ENCODE measurements around the gene ULK4.
"Not testable (repeated sequence)": the region's sequence is repeated elsewhere in the genome, so short reads cannot be mapped to it uniquely, and the experiment has no call there.

The ULK4 gene

GRCh38 chr3:41700155-41700554 lies 261.7 kb downstream of the ULK4 start:
- TF ChIP-seq, protein P1, sequence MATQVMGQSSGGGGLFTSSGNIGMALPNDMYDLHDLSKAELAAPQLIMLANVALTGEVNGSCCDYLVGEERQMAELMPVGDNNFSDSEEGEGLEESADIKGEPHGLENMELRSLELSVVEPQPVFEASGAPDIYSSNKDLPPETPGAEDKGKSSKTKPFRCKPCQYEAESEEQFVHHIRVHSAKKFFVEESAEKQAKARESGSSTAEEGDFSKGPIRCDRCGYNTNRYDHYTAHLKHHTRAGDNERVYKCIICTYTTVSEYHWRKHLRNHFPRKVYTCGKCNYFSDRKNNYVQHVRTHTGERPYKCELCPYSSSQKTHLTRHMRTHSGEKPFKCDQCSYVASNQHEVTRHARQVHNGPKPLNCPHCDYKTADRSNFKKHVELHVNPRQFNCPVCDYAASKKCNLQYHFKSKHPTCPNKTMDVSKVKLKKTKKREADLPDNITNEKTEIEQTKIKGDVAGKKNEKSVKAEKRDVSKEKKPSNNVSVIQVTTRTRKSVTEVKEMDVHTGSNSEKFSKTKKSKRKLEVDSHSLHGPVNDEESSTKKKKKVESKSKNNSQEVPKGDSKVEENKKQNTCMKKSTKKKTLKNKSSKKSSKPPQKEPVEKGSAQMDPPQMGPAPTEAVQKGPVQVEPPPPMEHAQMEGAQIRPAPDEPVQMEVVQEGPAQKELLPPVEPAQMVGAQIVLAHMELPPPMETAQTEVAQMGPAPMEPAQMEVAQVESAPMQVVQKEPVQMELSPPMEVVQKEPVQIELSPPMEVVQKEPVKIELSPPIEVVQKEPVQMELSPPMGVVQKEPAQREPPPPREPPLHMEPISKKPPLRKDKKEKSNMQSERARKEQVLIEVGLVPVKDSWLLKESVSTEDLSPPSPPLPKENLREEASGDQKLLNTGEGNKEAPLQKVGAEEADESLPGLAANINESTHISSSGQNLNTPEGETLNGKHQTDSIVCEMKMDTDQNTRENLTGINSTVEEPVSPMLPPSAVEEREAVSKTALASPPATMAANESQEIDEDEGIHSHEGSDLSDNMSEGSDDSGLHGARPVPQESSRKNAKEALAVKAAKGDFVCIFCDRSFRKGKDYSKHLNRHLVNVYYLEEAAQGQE (IDR thresholded peaks at IDR 0.05; ENCODE audit: insufficient replicate concordance, low read depth): no peak
- no peak for TF ChIP-seq GABPA (IDR thresholded peaks at IDR 0.05; ENCODE audit: low read depth)
- no peak for TF ChIP-seq SPI1 (IDR thresholded peaks at IDR 0.05; ENCODE audit: borderline replicate concordance, low read depth)
- TF ChIP-seq POLR2AphosphoS5 (IDR thresholded peaks at IDR 0.05; ENCODE audit: low read depth): no peak
- TF ChIP-seq, protein P2, sequence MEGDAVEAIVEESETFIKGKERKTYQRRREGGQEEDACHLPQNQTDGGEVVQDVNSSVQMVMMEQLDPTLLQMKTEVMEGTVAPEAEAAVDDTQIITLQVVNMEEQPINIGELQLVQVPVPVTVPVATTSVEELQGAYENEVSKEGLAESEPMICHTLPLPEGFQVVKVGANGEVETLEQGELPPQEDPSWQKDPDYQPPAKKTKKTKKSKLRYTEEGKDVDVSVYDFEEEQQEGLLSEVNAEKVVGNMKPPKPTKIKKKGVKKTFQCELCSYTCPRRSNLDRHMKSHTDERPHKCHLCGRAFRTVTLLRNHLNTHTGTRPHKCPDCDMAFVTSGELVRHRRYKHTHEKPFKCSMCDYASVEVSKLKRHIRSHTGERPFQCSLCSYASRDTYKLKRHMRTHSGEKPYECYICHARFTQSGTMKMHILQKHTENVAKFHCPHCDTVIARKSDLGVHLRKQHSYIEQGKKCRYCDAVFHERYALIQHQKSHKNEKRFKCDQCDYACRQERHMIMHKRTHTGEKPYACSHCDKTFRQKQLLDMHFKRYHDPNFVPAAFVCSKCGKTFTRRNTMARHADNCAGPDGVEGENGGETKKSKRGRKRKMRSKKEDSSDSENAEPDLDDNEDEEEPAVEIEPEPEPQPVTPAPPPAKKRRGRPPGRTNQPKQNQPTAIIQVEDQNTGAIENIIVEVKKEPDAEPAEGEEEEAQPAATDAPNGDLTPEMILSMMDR (IDR thresholded peaks at IDR 0.05; ENCODE audit: insufficient read depth, low read length): no peak
- no peak overlapping the region for H3K4me3 ChIP-seq (replicated peaks; ENCODE audit: insufficient read depth, low read length)
- DNase-seq (ENCODE audit: low read depth in 1 of 2, low spot score in 1 of 2): no peak
- H3K27me3 ChIP-seq (ENCODE audit: insufficient read depth, poor library complexity, severe bottlenecking): no peaks in the 10 kb centered on the region
- H3K27ac ChIP-seq (replicated peaks): no peak overlapping the region

DNA sequence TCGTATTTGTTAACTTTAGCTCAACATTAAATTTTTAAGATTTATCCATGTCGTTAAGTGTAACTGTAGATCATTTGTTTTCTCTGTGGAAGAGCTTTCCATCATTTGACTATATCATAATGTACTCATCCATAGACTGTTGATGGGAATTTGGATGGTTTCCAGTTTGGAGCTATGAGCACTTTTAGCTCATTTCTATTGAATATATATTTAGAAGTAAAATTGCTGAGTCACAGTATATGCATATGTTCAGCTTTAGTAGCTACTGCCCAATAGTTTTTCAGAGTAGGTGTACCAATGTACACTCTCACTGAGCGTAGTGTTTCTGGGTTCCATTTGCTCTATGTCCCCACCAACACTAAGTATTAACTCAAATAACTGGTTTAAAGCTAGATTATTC lies 263.0 kb downstream of the ULK4 start:
- Histone ChIP-seq H3K27ac (replicated peaks) (no peak overlapping the region), H3K27me3 (ENCODE audit: insufficient read depth, poor library complexity, severe bottlenecking) (no peaks in the 10 kb centered on the region), H3K4me3 (replicated peaks; ENCODE audit: insufficient read depth, low read length) (no peak overlapping the region)
- DNase-seq (ENCODE audit: low read depth in 1 of 2, low spot score in 1 of 2): no peak
- no peak for TF ChIP-seq GABPA (IDR thresholded peaks at IDR 0.05; ENCODE audit: low read depth)
- TF ChIP-seq POLR2AphosphoS5 (IDR thresholded peaks at IDR 0.05; ENCODE audit: low read depth): no peak
- TF ChIP-seq, protein P2 (IDR thresholded peaks at IDR 0.05; ENCODE audit: insufficient read depth, low read length): no peak
- no peak for TF ChIP-seq SPI1 (IDR thresholded peaks at IDR 0.05; ENCODE audit: borderline replicate concordance, low read depth)
- TF ChIP-seq, protein P1 (IDR thresholded peaks at IDR 0.05; ENCODE audit: insufficient replicate concordance, low read depth): no peak

GRCh38 chr3:41697702-41698101 lies 264.2 kb downstream of the ULK4 start:
- no peak overlapping the region for H3K4me3 ChIP-seq (replicated peaks; ENCODE audit: insufficient read depth, low read length)
- TF ChIP-seq SPI1 (IDR thresholded peaks at IDR 0.05; ENCODE audit: borderline replicate concordance, low read depth): no peak
- TF ChIP-seq POLR2AphosphoS5 (IDR thresholded peaks at IDR 0.05; ENCODE audit: low read depth): no peak
- TF ChIP-seq, protein P2 (IDR thresholded peaks at IDR 0.05; ENCODE audit: insufficient read depth, low read length): no peak
- TF ChIP-seq, protein P1 (IDR thresholded peaks at IDR 0.05; ENCODE audit: insufficient replicate concordance, low read depth): no peak
- no peak for TF ChIP-seq GABPA (IDR thresholded peaks at IDR 0.05; ENCODE audit: low read depth)
- no peak overlapping the region for H3K27ac ChIP-seq (replicated peaks)
- no peaks in the 10 kb centered on the region for H3K27me3 ChIP-seq (ENCODE audit: insufficient read depth, poor library complexity, severe bottlenecking)
- DNase-seq (ENCODE audit: low read depth in 1 of 2, low spot score in 1 of 2): no peak

DNA sequence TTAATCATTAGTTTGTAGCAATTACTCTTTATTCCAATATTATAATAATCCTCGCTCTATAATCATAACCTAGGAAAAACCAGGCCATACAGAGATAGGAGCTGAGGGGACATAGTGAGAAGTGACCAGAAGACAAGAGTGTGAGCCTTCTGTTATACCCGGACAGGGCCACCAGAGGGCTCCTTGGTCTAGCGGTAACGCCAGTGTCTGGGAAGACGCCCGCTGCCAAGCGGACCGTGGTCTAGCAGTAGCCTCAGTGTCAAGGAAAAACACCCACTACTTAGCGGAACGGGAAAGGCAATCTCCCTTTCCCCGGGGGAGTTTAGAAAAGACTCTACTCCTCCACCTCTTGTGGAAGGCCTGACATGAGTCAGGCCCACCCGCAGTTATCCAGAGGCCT lies 266.1 kb downstream of the ULK4 start:
- DNase-seq (ENCODE audit: low read depth in 1 of 2, low spot score in 1 of 2); H3K27me3 ChIP-seq (ENCODE audit: insufficient read depth, poor library complexity, severe bottlenecking); H3K27ac ChIP-seq (replicated peaks); H3K4me3 ChIP-seq (replicated peaks; ENCODE audit: insufficient read depth, low read length): not testable (repeated sequence)
